Dedifferentiated amniotic fluid mesenchymal stem cell (primary cell): Measurements from ENCODE around the gene CTTNBP2NL.

ENCODE experiments used
- DNase-seq: peaks from one replicate; pipeline ENCODE4 v3.0.0-alpha.2; 2016; ENCODE audit errors: extremely low spot score

Gene CTTNBP2NL

DNA sequence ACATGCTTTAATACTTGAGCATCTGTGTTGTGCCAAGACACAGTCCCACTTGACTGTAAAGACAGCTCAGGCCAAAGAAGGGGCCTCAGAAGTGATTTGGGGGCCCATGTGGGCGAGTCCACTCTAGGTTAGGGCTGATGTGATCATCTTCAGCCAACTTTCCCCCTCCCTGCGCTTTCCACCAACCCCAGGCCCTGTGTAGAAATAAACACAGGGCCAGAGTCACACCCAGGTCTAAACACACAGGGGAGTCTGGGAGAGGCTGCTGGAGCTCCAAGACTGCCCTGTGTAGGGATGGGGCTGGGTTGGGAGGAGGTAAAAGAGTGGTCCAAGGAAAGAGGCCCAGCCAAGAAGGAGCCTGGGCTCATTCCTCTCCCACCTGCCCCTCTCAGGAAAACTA lies 110.3 kb downstream of the CTTNBP2NL start:
- DNase-seq, result no peak

DNA sequence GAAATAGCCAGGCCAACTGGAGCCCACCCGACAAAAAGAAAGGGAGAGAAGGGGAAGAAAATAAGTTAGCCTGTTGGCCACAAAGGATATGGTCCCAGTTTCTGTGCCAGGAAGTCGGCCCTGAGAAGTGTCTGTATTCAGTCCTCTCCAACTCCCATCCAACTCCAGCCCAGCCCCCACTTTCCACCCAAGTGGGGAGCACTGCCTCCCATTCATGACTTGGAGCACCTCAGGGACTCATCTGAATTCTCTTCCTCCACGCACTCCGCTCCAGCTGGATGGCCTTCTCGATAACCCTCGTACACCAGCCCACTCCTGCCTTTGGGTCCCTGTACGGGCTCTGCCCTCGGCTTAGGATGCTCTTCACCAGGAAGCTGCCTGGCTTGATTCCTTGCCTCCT lies 110.7 kb downstream of the CTTNBP2NL start:
- no peak for DNase-seq

DNA sequence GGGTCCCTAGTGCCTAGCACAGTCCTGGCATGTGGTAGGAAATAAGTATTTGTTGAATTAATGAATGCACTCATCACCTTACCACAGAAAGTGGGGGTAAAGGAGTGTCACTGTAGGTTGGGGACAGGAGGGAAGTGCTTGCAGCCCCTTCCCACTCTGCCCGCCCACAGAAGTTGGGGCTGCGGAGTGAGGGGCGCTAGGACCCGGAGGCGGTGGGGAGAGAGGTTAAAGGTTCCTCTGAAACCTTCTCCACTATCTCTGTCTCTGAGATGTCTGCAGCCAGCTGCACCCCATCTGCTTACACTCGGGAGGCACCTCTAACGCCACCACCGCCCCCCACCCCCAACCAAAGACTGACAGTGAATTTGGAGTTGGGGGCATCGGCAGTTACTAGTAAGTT lies 111.3 kb downstream of the CTTNBP2NL start:
- no peak for DNase-seq

DNA sequence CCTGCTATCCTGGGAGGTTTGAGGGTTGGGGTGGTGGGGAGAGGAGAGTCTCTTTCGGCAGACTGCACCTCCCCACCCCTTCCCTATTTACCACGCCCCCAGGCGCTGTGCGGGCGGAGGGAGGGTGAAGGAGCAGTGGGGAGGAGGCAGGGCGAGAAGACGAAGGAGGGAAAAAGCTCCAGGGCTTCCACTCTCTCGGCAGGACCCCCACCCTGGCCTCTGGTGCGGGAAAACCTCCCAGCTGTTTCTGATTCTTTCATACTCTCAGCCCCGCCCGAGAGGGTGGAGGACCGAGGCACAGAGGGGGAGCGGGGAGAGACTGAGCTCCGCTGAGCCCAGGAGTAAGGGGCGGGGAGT lies 111.9 kb downstream of the CTTNBP2NL start:
- no peak for DNase-seq

DNA sequence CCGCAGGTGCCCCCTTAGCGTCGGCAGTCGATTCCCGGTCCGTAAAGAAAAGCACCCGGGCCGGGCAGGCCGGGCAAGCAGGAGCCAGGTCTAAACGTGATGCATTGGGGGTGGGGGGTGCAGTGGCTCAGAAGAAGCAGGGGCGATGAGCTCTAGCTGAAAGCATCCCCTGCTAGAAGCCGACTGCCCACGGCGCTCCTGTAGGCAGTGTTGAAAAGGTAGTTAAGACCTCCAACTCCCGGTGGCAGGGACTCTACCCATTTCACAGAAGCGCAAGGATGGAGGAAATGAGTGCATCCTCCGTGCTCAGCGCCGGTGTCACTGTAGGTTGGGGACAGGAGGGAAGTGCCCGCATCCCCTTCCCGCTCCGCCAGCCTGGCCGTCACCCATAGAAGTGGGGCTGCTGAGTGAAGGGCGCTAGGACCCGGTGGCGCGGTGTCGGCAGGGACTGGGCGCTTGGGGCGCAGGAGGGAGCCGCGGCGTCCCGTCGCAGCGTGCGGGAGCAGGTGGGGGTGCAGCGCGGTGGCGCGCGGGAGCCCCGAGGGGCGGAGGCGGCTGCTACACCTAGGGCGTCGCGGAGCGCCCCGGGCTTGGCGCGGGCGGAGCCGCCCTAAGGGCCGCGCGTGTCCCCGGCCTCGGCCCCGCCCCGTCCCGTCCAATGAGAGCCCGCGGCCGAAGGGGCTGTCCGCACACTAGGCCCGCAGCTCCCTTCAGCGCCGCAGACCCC lies 112.4 kb downstream of the CTTNBP2NL start, which contains the start of gene WNT2B:
Gene WNT2B (plus strand): TSS at position 688 of the 727 bp plus-strand sequence. CDS start 298 bp downstream, outside the sequence.
- no peak for DNase-seq

DNA sequence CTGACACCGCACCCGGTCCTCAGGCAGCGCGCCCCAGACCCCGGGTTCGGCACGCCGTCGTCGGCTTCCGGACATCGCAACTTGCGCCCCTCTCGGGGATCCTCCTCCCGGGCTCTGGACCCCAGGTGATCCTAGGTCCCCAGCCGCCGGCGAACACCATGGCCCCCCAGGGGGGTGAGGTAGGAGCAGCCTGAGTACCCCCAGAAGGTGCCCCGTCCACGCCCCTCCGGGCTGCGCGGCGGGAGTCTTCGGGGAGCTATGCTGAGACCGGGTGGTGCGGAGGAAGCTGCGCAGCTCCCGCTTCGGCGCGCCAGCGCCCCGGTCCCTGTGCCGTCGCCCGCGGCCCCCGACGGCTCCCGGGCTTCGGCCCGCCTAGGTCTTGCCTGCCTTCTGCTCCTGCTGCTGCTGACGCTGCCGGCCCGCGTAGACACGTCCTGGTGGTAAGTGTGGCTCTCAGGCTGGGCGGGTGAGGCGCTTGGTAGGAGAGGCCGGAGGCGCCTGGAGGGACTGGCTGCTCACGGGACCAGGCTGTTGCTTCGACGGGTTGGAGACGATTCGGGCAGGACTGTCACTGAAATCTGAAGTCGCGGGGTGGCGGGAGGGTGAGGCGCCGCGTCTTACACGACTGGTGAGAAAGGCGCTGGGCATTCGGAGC lies 113.1 kb downstream of the CTTNBP2NL start:
- no peak for DNase-seq

DNA sequence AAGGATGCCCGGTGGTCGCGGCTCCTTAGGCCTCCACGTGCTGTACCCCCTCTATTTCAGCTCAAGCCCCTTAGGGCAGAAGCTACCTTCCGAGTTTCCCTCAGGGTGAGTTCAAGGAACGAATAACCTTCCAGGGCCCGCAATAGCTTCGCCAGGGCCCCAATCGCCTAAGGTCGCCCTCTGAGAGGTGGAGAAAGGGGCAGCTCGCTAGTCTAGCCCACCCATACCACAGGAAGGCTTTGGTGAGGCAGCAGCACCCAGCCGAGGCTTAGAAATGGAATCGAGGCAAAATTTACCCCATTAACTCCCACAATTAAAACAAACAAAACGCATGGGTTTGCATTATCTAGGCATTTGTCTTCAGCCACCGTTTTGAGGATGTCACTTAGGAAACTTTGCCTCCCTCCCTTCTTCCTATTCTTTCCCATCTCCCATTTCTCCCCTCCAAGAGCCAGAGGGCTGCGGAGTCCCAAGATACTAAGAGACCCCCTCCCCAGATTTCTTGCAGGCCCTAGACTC lies 113.7 kb downstream of the CTTNBP2NL start:
- DNase-seq, result no peak

DNA sequence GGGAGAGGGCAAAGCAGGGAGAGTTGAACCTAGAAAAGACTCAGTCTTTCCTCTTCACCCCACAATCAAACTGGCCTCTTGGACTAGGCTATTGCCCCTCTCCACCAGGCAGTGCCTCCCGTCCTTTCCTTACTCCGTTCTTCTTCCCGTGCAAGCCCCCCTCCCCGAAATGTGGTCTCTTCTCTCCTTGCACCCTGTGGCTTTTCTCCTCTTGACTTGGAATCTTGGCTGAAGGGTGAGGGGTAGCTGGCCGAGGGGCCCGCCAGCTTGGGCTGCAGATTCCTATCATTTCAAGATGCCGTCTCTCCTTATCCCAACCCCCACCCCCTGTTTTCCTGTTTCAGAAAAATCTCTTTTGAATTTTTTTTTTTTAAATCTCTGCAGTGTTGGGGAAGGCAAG lies 114.3 kb downstream of the CTTNBP2NL start:
- DNase-seq, result no peak
